Activated T-cell treated with anti-CD3 and anti-CD28 coated beads, Interleukin-2, amount 50 U/mL, for 72 hours (primary cell): ENCODE data around the gene GPR15LG. TPM values are rescaled to one million over a fixed set of nuclear protein-coding genes. Genes with fewer than 3 reads are reported as not detected.
A peak's percentile ranks its signal among the peaks of the same experiment; 100 is the strongest.

Experiments used
- ATAC-seq, 2 donors: fragments of 150-1000 bp; cut with Tn5 transposase; replicated peaks in 1 of 2; 2 replicates each; pipeline ENCODE4 v1.10.0; 2021; ENCODE audit warnings: moderate library complexity in 2 of 2, mild to moderate bottlenecking in 1 of 2
- DNase-seq, 2 donors: peaks; one replicate each; pipeline ENCODE4 v3.0.0; 2021 to 2022; ENCODE audit warnings: mixed read lengths in 1 of 2
- H3K27ac Mint-ChIP-seq: one replicate; pipeline ENCODE4 v1.8.0; 2022; ENCODE audit warnings: mild to moderate bottlenecking, moderate library complexity, mixed read lengths
- H3K27me3 Mint-ChIP-seq: one replicate; pipeline ENCODE4 v1.8.0; 2022; ENCODE audit warnings: low read depth, mixed read lengths
- H3K36me3 Mint-ChIP-seq, 2 donors: one replicate each; pipeline ENCODE4 v1.8.0; 2022; ENCODE audit warnings: mixed read lengths in 2 of 2, mild to moderate bottlenecking in 1 of 2; ENCODE audit not compliant: insufficient read depth in 2 of 2
- H3K4me1 Mint-ChIP-seq: one replicate; pipeline ENCODE4 v1.8.0; 2022; ENCODE audit warnings: low read depth, mixed read lengths
- H3K4me3 Mint-ChIP-seq, 2 donors: one replicate each; pipeline ENCODE4 v1.8.0; 2022; ENCODE audit warnings: mild to moderate bottlenecking in 2 of 2, mixed read lengths in 2 of 2, moderate library complexity in 2 of 2
- H3K9me3 Mint-ChIP-seq, 2 donors: one replicate each; pipeline ENCODE4 v1.8.0; 2022; ENCODE audit warnings: mixed read lengths in 2 of 2
- total RNA-seq, 2 donors: library from RNA; stranded (reverse); gene quantifications; one replicate each; pipeline ENCODE4 v1.2.3, GENCODE V29; 2022

GPR15LG gene
- total RNA-seq, 2 donors from 2014 or later: not detected

- ATAC-seq (no peak), DNase-seq (no peak)
- peaks cover 20% of the 10 kb centered on the region for H3K27me3 Mint-ChIP-seq
- H3K9me3 Mint-ChIP-seq: no peaks in the 10 kb centered on the region
- no peaks in the 10 kb centered on the region for H3K36me3 Mint-ChIP-seq
- peaks cover 8% of the 10 kb centered on the region for H3K4me1 Mint-ChIP-seq
- no peak overlapping the region for H3K4me3 Mint-ChIP-seq
- no peak overlapping the region for H3K27ac Mint-ChIP-seq
These were observed 15.2 kb downstream of the GPR15LG start for GRCh38 chr10:84188815-84189214.

DNA sequence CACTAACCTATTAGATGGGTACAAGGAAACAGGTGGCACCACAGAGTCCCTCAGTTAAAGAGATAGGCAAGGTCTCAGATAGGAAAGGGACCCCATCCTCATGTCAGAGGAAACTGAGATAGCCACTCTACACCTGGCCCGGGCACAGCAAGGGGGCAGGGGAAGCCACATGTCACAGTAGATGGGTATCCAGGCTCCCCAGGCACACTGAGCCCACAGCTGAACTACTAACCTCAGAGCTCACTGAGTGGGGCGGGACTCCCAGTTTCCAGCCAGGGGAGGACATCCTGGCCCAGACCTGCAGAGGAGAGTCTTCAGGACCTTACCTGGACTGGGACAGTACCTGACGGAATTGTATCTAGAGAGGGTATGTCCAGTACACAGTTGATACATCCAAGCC is 17.0 kb downstream of the GPR15LG start:
- DNase-seq: no peak
- no peak for ATAC-seq
- Mint-ChIP-seq H3K36me3 (no peaks in the 10 kb centered on the region), H3K4me1 (peaks cover 8% of the 10 kb centered on the region), H3K27ac (no peak overlapping the region), H3K27me3 (peaks cover 27% of the 10 kb centered on the region), H3K9me3 (no peaks in the 10 kb centered on the region), H3K4me3 (no peak overlapping the region)

- no peaks in the 10 kb centered on the region for H3K9me3 Mint-ChIP-seq
- H3K4me3 Mint-ChIP-seq: no peak overlapping the region
- H3K4me1 Mint-ChIP-seq: peaks cover 8% of the 10 kb centered on the region
- ATAC-seq (peak in 1 of 2 donors; percentile 34), DNase-seq (no peak)
- no peak overlapping the region for H3K27ac Mint-ChIP-seq
- no peaks in the 10 kb centered on the region for H3K36me3 Mint-ChIP-seq
- H3K27me3 Mint-ChIP-seq: peaks cover 32% of the 10 kb centered on the region
These were observed 17.5 kb downstream of the GPR15LG start for GRCh38 chr10:84191106-84191505.

- Mint-ChIP-seq H3K4me3 (no peak overlapping the region), H3K36me3 (no peaks in the 10 kb centered on the region), H3K27ac (no peak overlapping the region), H3K9me3 (no peaks in the 10 kb centered on the region), H3K27me3 (peaks cover 43% of the 10 kb centered on the region), H3K4me1 (peaks cover 8% of the 10 kb centered on the region)
- DNase-seq (no peak), ATAC-seq (no peak)
These were observed 19.7 kb downstream of the GPR15LG start for GRCh38 chr10:84193327-84193726.

DNA sequence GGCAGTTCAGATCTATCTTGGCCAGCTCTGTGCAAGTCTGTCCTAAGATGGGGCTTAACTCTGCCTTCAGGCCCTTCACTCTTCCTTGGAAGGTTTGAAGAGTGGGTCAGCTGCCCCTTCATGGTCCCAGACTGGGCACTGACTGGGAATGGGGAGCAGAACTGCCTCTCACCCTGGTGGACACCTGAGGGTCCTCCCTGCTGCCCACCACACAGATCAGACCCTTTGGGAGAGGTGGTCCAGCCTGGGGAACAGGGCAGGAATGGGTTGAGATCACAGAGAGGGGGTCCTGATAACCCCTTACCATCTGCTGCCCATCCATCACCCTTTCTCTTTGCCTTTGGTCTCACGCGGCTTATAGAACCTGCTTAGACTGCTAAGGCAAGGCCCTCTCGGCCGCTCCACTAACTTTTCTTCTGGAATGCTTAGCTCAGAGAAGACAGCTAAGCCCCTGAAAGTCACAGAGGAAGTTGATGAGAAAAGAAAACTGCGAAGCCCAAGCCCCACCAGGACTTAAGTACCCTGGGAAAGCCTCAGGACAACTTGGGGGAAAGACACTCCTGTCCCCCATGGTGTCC is 20.3 kb downstream of the GPR15LG start:
- Mint-ChIP-seq H3K4me1 (peaks cover 8% of the 10 kb centered on the region), H3K27me3 (peaks cover 43% of the 10 kb centered on the region), H3K36me3 (no peaks in the 10 kb centered on the region), H3K4me3 (peak overlapping the region; percentile 66 to 73), H3K27ac (no peak overlapping the region), H3K9me3 (no peaks in the 10 kb centered on the region)
- ATAC-seq: no peak
- DNase-seq: no peak

DNA sequence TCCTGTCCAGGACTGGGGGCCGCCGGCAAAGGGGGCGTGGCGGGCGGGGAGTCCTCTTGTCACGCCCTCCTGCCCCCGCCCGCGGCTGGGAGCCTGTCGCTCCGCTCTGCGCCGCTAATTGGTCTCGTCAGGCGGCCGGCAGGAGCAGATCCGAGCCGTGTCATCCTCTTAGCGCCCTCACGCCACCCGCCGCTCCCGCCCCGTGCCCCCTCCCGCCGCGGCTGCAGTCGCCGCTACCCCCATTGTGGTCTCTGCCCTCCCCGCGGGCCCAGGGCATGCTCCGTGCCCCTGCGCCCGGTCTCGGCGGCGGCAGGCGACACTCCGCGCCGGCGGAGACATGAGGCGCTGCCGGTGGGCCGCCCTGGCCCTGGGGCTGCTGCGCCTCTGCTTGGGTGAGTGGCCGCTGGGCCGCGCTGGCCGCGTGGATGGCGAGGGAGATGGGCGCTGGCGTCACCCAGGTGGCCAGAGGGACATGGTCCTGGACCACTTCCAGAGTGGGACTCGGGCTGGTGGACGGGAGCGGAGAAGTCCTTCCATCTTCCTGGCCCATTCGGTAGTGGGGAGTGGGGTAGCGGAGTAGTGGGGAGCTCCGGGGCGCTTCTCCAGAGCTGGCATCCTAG is 20.9 kb downstream of the GPR15LG start, which contains the start of gene CDHR1:
CDHR1 (plus strand) TSS at position 114 of the 620 bp plus-strand sequence; CDS start at position 338, 224 bp downstream.
- DNase-seq (peak; percentile 58 to 62), ATAC-seq (peak; percentile 81 to 86)
- Mint-ChIP-seq H3K27ac (no peak within 1 kb of the TSS), H3K9me3 (no peaks in the 10 kb centered on the region), H3K4me3 (peak within 1 kb of the TSS; percentile 66 to 73), H3K4me1 (peaks cover 8% of the 10 kb centered on the region), H3K36me3 (no peaks in the 10 kb centered on the region), H3K27me3 (peaks cover 43% of the 10 kb centered on the region)

DNA sequence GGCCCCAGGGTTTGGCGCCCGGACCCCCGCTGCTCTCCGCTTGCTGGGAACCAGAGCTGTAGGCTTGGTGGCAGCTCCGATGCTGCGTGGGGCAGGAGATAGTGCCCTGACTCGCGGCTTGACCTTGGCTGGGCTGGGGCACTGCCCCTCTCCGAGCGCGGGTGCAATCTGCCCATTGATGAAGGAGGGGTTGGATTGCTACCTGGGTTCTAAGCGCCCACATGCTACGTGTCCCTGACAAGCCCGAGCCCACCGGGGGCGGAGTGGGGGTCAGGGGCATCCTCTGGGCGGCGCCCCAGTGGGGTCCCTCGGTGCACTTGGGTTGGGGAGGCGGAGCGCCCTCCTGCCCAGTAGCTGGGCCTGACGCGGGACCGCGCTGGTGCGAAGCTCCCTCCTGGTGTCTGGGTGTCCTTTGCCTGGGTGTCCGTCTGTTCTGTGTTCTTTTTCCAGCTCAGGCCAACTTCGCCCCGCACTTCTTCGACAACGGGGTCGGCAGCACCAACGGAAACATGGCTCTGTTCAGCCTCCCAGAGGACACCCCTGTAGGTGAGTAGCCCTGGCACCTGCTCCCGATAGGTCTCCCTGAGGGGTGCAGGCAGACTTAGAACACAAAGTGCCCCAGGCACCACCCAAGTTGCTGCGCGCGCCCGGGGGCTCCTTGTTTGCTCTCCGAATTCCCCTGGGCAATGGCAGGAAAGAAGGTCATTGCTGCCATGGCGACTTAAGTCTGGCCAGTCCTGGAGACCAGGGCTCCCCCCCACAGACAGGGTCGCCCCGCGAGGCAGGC is 21.6 kb downstream of the GPR15LG start:
- Mint-ChIP-seq H3K4me1 (peaks cover 8% of the 10 kb centered on the region), H3K9me3 (no peaks in the 10 kb centered on the region), H3K36me3 (no peaks in the 10 kb centered on the region), H3K27me3 (peaks cover 43% of the 10 kb centered on the region), H3K4me3 (peak overlapping the region; percentile 66 to 73), H3K27ac (no peak overlapping the region)
- DNase-seq: no peak
- no peak for ATAC-seq

GRCh38 chr10:84196083-84196482 is 22.5 kb downstream of the GPR15LG start:
- Mint-ChIP-seq H3K4me1 (peaks cover 5% of the 10 kb centered on the region), H3K36me3 (no peaks in the 10 kb centered on the region), H3K27me3 (peaks cover 42% of the 10 kb centered on the region), H3K27ac (no peak overlapping the region), H3K4me3 (no peak overlapping the region), H3K9me3 (no peaks in the 10 kb centered on the region)
- DNase-seq (no peak), ATAC-seq (no peak)

- Mint-ChIP-seq H3K9me3 (no peaks in the 10 kb centered on the region), H3K36me3 (no peaks in the 10 kb centered on the region), H3K27ac (no peak overlapping the region), H3K4me3 (no peak overlapping the region), H3K4me1 (no peaks in the 10 kb centered on the region), H3K27me3 (peaks cover 35% of the 10 kb centered on the region)
- ATAC-seq (no peak), DNase-seq (no peak)
These were observed 23.3 kb downstream of the GPR15LG start for GRCh38 chr10:84196941-84197340.

DNA sequence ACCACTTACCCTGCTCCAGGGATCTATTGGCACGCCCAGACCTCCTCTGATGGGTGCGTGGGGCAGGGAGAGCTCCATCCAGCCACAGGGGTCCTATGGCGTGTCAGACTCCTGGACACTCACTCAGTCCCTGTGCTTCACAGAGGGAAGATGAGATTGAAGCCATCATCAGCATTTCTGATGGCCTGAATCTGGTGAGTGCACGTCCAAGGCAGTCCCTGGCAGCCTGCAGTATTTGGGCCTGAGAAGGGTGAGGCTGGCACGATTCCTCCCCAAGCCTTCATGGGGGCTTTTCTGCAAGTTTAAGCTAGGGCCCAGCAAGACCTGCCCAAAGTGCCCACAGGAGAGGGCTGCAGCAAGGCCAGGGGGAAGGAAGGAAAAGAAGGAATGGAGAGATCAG is 24.0 kb downstream of the GPR15LG start:
- DNase-seq: no peak
- Mint-ChIP-seq H3K4me3 (no peak overlapping the region), H3K36me3 (no peaks in the 10 kb centered on the region)

DNA sequence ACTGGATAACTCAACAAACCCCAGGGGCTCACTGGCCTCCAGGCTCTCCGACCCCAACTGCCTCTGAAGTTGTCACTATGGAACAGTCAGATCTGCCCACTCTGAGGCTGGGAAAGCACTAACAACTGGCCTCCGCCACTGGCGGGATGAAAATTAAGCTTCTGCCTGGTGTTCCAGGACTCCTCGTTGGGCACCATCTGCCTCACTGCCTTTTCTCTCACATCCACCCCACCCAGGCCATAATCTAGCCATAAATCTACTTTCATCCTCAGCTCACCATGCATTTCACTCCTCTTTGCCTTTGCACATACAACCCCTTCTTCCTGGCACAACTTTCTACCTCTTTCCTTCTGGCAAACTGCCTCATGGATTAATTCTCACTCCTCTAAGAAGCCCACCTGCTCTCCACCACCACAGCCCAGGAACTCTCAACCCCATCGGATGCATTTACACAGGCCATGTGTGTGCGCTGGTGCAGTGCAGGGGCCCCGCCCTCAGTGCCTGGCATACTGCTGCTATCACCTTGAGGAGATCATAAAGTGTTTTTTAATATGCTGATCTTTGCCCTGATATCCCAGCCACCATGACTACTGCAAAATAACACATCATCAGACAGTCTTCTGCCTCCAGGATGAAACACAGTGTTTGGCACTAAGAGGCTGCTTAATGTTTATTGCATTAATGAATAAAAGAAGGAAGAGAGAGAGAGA is 24.8 kb downstream of the GPR15LG start:
- Mint-ChIP-seq H3K27ac (no peak overlapping the region), H3K36me3 (no peaks in the 10 kb centered on the region), H3K4me3 (no peak overlapping the region), H3K27me3 (peaks cover 28% of the 10 kb centered on the region), H3K9me3 (no peaks in the 10 kb centered on the region), H3K4me1 (no peaks in the 10 kb centered on the region)
- ATAC-seq (no peak), DNase-seq (no peak)

More for the DNA sequence above, 24.0 kb downstream of the GPR15LG start:
- Mint-ChIP-seq H3K27me3 (peaks cover 30% of the 10 kb centered on the region), H3K4me1 (no peaks in the 10 kb centered on the region), H3K9me3 (no peaks in the 10 kb centered on the region), H3K27ac (no peak overlapping the region)
- ATAC-seq: no peak

- H3K27ac Mint-ChIP-seq: no peak overlapping the region
- H3K9me3 Mint-ChIP-seq: no peaks in the 10 kb centered on the region
- no peak overlapping the region for H3K4me3 Mint-ChIP-seq
- ATAC-seq: no peak
- no peaks in the 10 kb centered on the region for H3K4me1 Mint-ChIP-seq
- peaks cover 16% of the 10 kb centered on the region for H3K27me3 Mint-ChIP-seq
- no peaks in the 10 kb centered on the region for H3K36me3 Mint-ChIP-seq
- DNase-seq: no peak
These were observed 27.1 kb downstream of the GPR15LG start for GRCh38 chr10:84200537-84201243.
